Hematopoietic multipotent progenitor cell treated with erythropoietin and hydrocortisone succinate and interleukin-3 and kit ligand, for 4 days (in vitro differentiated cells): Measurements from ENCODE around the gene TNS1.

Experiments
- DNase-seq: peaks from one replicate; pipeline ENCODE4 v3.0.0-alpha.2; 2015

The TNS1 gene

GRCh38 chr2:217906798-217907197 is 96.0 kb downstream of the TNS1 start:
- DNase-seq: no peak

GRCh38 chr2:217905896-217906295 is 96.9 kb downstream of the TNS1 start:
- peak; percentile 62 for DNase-seq

- DNase-seq: peak; percentile 92
Measured at GRCh38 chr2:217905395-217905794, 97.4 kb downstream of the TNS1 start.

GRCh38 chr2:217904614-217904965 is 98.2 kb downstream of the TNS1 start:
- no peak for DNase-seq

- peak; percentile 55 for DNase-seq
Measured at GRCh38 chr2:217903859-217904613, 98.8 kb downstream of the TNS1 start.

GRCh38 chr2:217903142-217903858 is 99.5 kb downstream of the TNS1 start:
- no peak for DNase-seq

GRCh38 chr2:217902379-217903141 is 100.2 kb downstream of the TNS1 start:
- peak; percentile 81 for DNase-seq

- DNase-seq: no peak
Measured at GRCh38 chr2:217901835-217902378, 100.9 kb downstream of the TNS1 start.

- no peak for DNase-seq
Measured at GRCh38 chr2:217901400-217901799, 101.4 kb downstream of the TNS1 start.

GRCh38 chr2:217900780-217901360 is 101.9 kb downstream of the TNS1 start:
- DNase-seq: no peak

GRCh38 chr2:217900010-217900779 is 102.6 kb downstream of the TNS1 start:
- peak; percentile 59 for DNase-seq

GRCh38 chr2:217899231-217900009 is 103.4 kb downstream of the TNS1 start:
- DNase-seq: peak; percentile 44

GRCh38 chr2:217897816-217898806 is 104.7 kb downstream of the TNS1 start:
- no peak for DNase-seq

- DNase-seq: no peak
Measured at GRCh38 chr2:217897091-217897715, 105.6 kb downstream of the TNS1 start.

- DNase-seq: no peak
Measured at GRCh38 chr2:217895070-217895635, 107.6 kb downstream of the TNS1 start.

- no peak for DNase-seq
Measured at GRCh38 chr2:217893440-217893839, 109.4 kb downstream of the TNS1 start.

GRCh38 chr2:217892560-217892959 is 110.2 kb downstream of the TNS1 start:
- DNase-seq: no peak

GRCh38 chr2:217890445-217890844 is 112.3 kb downstream of the TNS1 start:
- peak; percentile 53 for DNase-seq

- DNase-seq: no peak
Measured at GRCh38 chr2:217889656-217890055, 113.1 kb downstream of the TNS1 start.
